ENCODE measurements around the gene C1orf210.

The C1orf210 gene

GRCh38 chr1:43293176-43293575 is 7.8 kb upstream of the C1orf210 start:
- DNase-seq: no peak

DNA sequence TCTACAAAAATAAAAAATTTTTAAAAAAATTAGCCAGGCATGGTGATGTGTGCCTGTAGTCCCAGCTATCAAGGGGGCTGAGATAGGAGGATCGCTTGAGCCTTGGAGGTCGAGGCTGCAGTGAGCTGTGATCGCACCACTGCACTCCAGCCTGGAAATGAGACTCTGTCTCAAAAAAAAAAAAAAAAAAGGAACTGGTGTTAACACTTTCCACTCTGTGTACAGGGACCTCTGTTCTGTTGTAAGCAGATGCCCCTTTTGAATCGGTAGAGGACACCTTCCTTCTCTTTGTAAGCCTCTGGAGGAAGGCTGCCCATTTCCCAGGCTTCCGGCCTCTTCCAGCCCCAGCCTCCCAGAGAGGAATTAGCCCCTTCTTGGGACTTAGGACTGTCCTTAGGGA is 7.3 kb upstream of the C1orf210 start:
- DNase-seq: no peak

DNA sequence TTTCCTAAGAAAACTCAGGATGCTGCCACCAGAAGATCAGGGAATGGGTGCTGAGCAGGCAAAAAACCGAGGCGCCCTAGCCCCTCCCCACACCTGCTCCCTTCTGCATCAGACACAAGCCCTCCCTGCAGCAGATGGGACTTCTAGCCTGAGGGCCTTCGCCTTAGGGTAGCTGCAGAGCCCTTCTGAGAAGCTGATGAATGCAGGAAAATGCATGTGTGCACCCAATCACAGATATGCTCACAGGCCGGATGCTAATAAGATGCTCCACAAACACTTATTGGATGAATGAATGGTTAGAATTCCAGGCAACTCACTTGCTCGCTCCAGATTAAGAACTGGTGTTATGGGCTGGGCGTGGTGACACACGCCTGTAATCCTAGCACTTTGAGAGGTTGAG is 6.8 kb upstream of the C1orf210 start:
- DNase-seq: no peak

- no peak for DNase-seq
Observed at GRCh38 chr1:43288785-43289706, 3.7 kb upstream of the C1orf210 start.

GRCh38 chr1:43288058-43288784 is 2.8 kb upstream of the C1orf210 start:
- no peak for DNase-seq

DNA sequence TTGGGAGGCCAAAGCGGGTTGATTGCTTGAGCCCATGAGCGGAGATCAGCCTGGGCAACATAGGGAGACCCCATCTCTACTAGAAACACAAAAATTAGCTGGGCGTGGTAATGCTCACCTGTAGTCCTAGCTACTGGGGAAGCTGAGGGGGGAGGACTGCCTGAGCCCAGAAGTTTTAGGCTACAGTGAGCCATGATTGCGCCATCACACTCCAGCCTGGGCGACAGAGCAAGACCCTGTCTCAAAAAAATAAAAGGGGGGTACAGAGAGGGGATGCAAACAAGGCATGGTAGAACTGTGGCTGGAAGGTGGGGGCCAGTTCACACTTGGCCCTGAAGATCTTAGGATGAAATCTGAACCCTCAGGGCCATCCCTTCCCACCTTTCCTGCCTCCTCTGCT is 1.2 kb upstream of the C1orf210 start:
- no peak for DNase-seq

GRCh38 chr1:43286115-43286514 is 734 bp upstream of the C1orf210 start:
- no peak for DNase-seq

DNA sequence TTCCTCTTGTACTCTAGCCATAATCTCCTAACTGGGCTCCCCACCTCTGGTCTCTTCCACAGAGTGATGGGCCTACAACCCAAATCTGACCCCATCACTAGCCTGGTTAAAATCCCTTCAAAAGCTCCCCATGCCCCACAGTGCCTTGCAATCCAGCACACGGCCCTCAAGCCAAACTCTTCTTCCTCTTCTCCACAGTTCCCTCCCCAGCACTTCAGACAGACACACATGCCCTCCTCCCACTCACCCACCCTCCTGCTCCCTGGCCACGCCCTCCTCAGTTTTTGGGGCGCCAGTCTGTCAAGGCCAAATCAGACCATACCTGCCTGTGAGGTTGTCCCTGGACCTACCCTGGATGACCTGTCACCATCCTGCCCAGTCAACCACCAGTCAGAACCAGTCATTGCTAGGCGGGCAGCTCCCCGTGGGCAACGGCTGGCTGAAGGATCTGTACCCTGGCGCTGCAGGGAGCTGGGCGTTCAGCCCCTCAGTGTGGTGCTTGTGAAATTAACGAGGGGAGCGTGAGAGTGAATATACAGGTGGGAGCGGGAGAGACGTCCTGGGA is 753 bp downstream of the C1orf210 start:
- no peak for DNase-seq

GRCh38 chr1:43284065-43284464 is 1.3 kb downstream of the C1orf210 start:
- DNase-seq: no peak

GRCh38 chr1:43282220-43283195 is 2.9 kb downstream of the C1orf210 start:
- DNase-seq: no peak

DNA sequence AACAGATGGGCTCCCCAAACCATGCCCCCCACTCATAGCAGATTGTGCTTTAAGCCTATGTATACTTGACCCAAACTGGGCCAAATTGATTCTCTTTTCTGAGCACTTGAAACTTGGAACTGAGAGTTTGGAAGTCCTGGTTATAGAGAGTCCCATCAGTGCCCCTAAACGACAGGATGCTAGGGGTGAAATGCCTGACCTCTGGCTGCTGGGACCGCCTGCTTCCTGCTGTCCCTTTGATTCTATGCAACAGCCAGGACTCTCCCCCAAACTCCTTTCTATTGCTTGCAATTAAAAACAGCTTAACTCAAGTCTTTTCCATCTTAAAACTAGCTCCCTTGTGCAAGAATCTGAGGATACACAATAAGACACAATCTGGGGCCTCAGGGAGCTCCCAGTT is 4.7 kb downstream of the C1orf210 start:
- DNase-seq: no peak

DNA sequence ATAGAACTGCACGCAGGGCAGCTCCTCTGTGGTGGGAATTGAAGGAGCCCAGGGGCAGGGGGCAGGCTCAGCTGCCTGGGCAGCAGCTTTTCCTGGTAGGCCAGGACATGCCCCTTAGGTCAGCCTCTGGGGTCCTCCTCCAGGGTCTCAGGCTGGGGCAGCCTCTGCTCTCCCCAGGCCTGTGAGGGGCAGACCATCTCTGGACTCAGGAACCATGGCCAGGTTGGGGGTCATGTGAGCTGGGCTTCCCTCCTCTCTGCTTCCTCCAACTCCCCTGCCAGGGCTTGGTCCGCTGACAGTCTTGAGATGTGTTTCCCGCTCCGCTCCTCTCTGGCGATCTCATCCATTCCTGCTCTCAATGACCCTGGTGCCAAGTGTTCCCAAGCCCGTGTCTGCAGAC is 5.7 kb downstream of the C1orf210 start:
- no peak for DNase-seq

DNA sequence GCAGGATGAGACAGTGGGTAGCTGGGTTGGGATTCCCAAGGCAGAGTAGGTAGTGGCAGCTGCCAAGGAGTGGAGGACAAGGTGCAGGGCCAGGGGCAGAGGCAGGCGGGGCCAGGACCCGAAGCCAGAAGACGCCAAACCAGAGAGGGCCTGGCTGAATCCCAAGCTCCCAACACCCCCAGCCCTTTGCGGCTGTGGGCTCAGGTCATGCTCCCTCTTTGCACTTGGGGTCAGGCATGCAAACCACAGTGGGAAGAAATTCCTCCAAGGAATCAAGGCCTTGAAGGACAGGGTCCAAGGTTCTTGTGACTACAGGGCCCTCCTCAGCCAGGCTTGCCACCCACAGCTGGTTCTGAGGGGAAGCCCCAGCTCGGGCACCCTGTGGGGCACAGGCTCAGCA is 6.2 kb downstream of the C1orf210 start:
- no peak for DNase-seq

DNA sequence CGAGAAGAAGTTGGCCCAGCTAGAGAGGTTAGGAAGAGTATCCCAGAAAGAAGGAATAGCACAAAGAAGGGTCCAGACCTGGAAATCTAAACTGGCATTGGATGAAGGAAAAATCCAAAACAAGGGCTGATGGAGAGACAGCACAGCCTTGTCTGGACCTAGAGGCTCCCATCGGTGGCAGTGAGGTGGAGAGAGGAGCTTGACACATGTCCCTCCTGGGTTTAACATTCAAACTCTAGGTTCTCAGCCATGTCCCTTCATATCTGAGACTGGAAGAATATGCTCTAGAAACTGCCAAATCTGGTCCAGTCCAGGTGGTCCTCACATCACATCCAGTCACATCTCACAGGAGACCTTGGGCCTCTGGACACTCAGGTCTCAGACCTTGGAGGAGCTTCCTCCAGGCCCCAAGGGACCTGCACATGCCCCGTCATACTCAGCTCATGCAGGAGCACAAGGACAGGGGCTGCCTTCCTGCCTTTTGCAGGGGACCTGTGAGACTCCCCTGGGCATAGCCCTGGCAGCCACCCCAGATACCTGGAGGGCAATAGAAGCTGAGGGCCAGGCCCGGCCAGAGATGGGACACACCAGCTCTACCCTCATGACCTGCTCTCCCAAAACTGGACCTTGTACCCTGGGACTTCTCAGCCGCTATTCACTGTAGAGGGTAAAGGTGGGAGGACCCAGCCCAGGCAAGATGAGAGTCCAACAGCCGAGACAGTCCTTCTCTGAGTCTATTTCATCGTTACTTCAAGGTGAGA is 8.1 kb downstream of the C1orf210 start:
- no peak for DNase-seq

GRCh38 chr1:43276673-43277072 is 8.7 kb downstream of the C1orf210 start:
- DNase-seq: no peak

- no peak for DNase-seq
Observed at GRCh38 chr1:43275826-43276620, 9.4 kb downstream of the C1orf210 start.

DNA sequence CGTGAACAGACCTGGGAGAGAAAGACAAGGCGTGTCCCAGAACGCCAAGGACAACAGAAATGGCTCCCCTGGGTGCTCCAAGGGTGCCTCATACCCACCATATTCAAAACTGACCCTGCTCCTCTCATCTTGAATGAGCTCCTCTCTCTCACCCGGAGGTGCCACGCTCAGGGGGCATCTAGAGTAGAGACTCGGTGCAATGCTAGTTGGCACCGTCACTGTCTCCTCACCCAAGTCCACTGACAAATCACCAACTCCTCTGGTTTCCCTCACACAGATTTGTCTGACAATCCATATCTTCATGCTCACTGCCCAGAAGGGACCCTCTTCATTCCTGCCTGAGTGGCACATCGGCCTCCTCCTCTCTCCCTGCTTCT is 10.6 kb downstream of the C1orf210 start:
- no peak for DNase-seq

DNA sequence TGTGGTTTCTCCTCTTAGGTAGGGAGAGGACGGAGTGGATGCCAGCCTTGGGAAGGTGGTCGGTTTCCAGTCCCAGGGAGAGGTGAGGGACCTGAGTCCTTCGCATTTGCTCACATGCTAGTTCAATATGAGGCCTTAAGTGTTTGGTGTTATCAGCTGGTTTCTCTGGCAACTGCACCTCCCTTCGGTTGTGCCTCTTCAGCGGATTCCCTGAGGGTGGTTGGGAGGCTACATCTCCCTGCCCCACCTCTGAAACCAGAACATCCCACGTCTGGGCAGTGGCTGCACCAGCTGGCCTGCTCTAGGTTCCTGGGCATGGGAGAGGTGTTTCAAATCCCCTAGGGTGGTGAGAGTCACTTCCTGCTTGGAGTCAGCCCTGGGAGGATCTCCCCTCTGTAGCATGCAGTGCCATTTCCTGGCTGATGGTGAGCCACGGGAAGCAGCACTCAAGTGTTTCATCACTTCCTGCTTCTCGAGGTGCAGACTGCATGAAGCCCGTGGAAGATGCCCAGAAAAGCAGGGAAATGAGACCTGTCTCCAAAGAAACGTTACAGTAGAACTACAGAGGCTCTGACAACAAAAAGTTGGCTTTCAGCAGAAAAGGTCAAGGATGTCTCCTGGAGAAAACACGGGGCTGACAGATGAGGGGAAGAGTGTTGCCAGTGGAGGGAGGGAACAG is 11.1 kb downstream of the C1orf210 start:
- no peak for DNase-seq

DNA sequence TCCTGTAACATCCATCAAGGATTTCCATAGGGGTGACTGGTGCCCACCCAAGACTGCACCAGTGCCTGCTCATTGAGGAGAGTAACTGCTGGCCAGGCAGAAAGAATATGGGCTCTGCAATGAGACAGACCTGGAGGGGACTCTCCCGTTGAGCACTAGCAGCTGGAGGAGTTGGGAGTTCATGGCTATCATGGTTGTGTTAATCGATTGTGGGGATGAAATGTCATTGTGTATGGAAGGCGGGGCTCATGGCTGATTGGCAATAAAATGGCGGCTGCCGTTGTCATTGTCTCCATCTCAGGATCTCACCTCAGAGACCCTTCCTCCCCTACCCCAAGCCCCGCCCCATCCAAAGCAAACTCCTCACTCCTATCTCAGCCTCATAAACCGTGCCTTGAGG is 11.7 kb downstream of the C1orf210 start:
- no peak for DNase-seq
